COLO668 (cell line): ENCODE results near the gene CARNS1.
"Not testable (repeated sequence)": the region's sequence is repeated elsewhere in the genome, so short reads cannot be mapped to it uniquely, and the experiment has no call there.

Source experiments
- DNase-seq: peaks from one replicate; lab custom pipeline; 2025; ENCODE audit not compliant: unreplicated experiment; lab: John Stamatoyannopoulos, UW

The CARNS1 gene

DNA sequence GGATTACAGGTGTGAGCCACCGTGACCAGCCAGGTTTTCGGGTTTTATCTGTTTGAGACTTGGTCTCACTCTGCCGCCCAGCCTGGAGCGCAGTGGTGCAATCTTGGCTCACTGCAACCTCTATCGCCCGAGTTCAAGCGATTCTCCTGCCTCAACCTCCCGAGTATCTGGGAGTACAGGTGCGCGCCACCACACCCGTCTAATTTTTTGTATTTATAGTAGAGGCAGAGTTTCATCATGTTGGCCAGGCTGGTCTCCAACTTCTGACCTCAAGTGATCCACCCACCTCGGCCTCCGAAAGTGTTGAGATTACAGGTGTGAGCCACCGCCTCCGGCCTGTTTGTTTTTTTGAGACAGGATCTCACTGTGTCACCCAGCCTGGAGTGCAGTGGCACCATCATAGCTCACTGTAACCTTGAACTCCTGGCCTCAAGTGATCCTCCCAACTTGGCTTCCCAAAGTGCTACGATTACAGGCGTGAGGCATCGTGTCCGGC, 11.9 kb downstream of the CARNS1 start:
- not testable (repeated sequence) for DNase-seq

DNA sequence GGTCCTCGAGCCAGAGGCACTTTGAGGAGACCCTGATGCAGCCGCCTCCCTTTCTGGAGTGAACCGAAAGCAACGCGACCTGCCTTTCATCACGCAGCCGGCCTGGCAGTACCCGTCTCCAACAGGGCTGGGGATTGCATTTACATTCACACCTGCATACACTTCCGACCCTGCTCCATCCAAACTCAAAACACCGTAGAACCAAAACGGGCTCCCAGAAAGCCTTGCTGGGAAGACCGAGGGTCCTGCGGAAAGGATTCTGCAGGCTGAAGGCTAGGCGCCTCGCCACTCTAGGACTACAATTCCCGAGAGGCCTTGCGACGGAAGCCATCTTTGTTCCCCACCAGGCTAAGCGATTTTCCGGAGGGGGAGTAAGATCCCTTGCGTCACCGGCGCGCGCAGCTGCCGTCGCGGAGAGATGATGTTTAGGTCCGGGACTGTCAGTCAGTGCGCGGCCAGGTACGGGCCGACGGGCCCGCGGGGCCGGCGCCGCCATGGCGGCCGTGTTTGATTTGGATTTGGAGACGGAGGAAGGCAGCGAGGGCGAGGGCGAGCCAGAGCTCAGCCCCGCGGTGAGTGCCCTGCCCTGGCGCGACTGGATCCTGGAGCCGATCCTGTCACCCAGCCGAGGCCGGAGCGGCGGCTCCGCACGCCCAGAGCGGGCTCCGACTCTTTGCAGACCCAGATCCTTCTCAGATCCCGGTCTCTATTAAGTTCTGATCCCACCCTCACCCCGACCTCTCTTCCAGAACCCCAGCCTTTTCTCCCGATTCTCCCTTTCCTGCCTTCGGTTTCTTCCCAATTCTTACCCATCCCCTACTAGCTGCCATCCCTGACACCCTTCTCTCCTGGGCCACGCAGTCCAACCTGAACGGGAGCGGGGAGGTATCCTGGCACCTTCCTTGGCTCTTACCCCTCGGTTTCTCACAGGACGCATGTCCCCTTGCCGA, 12.8 kb downstream of the CARNS1 start, which contains the start of gene RPS6KB2:
Gene RPS6KB2 (plus strand): TSS at position 443 of the 950 bp plus-strand sequence. CDS start 52 bp downstream, at position 495.
- peak; percentile 97 for DNase-seq

DNA sequence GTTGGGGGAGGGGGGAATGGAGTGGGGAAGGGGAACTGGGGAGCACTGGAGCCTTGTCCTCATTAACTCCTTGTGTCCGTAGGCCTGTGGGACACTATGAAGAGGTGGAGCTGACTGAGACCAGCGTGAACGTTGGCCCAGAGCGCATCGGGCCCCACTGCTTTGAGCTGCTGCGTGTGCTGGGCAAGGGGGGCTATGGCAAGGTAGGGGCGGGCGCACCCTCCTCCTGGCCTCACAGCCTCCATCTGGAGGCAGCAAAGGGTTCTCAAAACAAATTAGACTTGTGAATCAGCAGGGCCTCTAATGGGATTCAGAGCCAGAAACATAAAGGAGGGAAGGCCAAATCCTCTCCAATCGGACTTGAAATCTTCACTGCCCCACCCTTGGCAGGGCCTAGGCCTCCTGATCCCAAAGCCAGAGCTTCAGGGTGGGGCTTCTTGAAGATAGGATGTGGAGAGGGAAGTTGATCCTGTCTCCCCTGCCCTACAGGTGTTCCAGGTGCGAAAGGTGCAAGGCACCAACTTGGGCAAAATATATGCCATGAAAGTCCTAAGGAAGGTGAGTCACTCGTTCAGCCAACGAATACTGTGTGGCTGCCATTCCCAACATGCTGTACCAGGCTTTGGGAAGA, 13.7 kb downstream of the CARNS1 start:
- DNase-seq = no peak

DNA sequence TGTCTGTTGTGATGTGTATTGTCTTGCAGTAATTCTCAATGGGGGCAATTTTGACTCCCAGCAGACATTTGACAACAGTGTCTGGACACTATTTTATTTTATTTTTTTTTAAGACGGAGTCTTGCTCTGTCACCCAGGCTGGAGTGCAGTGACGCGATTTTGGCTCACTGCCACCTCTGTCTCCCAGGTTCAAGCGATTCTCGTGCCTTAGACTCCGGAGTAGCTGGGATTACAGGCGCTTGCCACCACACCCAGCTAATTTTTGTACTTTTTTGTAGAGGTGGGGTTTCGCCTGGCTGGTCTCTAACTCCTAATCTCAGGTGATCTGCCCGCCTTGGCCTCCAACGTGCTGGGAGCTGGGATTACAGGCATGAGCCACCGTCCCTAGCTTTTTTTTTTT, 14.2 kb downstream of the CARNS1 start:
- no peak for DNase-seq

DNA sequence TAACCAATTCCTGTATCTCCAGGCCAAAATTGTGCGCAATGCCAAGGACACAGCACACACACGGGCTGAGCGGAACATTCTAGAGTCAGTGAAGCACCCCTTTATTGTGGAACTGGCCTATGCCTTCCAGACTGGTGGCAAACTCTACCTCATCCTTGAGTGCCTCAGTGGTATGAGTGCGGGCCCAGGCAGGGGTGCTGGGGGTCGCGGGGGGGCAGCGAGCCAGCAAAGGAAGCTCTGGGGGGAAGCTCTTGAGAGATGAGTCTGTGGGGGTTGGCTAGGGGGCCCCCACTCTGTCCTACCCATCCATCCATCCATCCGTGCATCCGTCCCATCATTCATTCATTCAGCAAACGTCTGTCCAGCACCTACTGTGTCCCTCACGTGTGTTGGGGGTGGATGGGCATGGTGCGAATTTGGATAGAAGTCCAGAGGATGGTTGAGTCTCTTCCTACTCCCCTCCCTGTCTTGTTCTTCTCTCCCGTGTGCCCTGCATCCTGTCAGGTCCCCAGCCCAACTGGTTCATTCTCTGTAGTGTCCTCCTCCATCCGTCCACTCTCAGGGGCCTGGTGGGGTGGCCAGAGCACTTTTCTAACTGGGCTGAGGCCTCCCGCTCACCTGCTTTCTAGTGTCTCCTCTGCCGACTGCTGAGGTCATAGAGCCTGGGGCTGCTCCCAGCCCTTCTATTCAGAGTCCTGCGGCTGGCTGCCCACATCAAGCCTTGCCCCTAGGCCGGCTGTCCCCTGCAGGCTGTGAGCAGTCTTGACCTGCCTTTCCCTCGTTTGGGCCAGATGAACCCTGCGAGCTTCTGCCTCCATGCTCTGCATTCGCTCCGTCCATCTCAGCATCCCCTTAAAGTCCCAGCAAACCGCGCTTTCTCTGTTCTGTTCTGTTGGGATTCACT, 16.1 kb downstream of the CARNS1 start:
- DNase-seq = no peak

DNA sequence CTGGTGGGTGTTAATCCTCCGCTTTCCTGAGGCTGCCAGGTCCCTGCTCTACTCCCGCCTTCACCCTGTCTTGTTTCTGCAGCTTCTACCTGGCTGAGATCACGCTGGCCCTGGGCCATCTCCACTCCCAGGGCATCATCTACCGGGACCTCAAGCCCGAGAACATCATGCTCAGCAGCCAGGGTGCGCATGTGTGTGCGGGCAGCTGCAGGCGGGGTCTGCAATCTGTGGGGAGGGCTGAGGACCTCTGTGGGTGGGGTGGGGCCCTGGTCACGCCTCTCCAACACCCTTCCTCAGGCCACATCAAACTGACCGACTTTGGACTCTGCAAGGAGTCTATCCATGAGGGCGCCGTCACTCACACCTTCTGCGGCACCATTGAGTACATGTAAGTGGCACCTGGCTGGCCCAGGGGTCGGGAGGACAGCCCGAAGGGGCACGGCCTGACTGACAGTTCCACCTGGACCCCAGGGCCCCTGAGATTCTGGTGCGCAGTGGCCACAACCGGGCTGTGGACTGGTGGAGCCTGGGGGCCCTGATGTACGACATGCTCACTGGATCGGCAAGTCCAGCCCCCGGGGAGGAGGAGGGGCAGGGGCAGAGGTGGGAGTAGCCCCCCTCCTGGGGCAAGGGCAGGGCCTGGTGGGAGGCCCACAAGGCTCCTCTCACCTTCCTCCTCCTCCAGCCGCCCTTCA, 17.3 kb downstream of the CARNS1 start:
- no peak for DNase-seq

DNA sequence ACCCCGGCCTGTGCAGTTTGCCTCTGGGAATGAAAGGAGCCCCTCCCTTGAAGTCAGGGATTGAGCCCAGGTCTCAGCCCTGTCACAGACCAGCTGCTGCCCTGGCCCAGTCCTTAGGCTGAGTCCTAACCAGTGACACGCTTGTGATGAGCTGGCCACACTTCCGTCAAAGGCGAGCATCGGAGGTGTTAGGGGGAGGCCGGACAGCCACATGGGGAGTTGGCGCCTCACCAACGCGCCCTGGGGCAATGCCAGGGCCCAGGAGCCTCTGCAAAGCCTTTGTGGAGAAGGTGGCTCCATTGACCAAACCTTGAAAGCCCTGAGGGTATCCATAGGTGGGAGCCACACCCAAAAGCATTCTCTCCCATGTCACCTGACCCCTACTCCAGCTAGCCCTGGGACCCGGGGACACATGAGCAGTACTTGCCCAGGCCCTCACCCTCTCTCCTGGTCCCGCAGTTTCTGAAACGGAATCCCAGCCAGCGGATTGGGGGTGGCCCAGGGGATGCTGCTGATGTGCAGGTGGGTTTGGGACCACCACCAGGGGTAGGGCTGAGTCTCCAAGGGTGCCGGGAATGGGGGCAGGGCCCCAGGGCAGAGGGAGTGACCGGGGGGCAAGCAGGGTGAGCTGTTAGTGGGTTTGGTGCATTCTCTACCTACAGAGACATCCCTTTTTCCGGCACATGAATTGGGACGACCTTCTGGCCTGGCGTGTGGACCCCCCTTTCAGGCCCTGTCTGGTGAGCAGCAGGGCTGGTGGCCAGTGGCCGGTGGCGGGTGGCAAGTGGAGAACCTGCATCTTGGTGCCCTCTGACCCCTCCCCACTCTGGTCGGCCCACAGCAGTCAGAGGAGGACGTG, 18.3 kb downstream of the CARNS1 start:
- peak; percentile 37 for DNase-seq

DNA sequence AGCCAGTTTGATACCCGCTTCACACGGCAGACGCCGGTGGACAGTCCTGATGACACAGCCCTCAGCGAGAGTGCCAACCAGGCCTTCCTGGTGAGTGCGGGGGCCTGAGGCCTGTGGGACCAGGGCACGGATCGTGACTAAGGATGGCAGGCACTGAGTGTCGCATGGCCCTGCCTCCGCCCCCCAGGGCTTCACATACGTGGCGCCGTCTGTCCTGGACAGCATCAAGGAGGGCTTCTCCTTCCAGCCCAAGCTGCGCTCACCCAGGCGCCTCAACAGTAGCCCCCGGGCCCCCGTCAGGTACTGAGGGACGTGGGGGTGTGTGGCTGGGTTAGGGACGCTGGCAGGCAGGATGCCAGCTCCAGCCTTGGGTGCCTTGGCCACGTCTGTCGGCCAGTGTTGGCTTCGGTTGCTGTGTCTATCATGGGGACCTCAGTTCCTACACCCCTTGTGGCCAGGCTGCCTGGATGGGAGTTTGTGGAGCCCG, 19.0 kb downstream of the CARNS1 start:
- no peak for DNase-seq

DNA sequence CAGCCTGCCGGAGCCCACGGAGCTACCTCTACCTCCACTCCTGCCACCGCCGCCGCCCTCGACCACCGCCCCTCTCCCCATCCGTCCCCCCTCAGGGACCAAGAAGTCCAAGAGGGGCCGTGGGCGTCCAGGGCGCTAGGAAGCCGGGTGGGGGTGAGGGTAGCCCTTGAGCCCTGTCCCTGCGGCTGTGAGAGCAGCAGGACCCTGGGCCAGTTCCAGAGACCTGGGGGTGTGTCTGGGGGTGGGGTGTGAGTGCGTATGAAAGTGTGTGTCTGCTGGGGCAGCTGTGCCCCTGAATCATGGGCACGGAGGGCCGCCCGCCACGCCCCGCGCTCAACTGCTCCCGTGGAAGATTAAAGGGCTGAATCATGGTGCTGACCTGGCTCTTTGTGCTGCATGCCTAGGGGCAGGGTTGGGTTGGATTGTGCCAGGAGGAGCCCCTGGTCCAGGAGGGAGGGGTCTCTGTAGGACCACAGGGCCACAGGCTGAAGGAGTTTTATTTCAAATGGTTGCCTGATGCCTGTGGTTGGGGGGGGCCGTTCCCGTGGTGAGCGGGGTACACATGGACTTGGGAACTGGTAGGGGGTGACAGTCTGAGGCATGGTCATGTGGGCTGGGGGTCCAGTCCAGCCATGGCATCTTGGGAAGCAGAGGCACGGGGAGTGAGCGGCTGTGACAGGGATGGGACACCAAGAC, 19.7 kb downstream of the CARNS1 start:
- DNase-seq = no peak

DNA sequence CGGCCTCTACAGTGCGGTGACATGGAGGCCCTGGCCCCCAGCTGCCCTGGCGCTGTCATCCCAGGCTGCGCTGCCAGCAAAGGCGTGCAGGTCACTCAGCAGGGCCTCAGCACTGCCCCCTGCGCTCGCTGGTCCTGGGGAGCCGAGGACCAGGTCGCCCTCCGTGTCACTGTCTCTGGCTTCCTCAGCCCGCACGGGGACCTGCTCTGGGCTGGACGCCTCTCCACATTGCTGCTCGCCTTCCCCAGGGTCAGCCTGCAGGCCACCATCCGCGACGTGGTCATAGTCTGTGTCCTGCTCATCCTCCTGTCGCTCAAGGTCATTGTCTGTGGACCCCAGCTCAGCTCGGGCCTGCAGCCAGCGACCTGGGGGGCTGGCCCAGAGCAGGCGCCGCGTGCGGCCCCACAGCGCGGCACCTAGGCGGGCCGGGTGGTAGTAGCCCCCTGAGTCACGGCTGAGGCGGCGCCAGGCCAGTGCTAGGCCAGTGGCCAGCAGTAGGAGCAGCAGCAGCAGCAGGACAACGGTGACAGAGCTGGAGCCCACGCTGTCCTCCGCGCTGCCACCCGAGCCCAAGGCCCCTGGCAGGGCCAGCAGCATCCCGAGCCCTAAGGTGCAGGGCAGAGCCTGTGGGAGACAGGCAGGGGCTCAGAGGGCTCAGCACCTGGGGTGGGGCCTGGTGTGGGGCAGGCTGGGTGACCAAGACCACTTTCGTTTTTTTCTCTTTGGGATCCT, 20.4 kb downstream of the CARNS1 start:
- no peak for DNase-seq

DNA sequence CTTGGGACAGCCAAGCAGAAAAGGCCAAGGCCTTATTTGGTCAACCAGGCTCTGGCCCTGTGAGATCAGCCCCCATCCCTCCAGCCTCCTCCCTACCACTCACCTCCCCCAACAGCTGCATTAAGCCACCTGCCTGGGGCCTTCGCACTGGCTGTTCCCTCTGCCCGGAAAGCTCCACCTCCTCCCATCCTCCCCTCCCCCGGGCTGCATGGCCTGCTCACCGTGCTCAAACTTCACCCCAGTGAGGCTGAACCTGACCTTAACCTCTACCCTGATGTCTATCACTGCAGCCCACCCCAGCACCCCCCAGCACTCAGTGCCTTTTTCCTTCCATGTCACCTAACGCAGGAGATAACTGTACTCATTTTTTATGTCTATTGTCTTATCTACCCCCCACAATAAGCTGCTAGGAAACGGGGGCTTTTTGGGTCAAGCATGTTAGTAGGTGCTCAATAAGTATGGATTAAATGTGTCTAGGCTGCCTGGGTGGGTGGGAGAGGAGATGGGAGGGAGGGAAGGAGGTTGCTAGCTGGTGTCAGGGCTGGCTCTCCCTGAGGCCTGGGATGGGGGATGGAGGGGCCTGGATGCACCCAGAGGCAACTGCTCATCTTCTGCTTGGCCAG, 21.1 kb downstream of the CARNS1 start:
- peak; percentile 37 for DNase-seq

DNA sequence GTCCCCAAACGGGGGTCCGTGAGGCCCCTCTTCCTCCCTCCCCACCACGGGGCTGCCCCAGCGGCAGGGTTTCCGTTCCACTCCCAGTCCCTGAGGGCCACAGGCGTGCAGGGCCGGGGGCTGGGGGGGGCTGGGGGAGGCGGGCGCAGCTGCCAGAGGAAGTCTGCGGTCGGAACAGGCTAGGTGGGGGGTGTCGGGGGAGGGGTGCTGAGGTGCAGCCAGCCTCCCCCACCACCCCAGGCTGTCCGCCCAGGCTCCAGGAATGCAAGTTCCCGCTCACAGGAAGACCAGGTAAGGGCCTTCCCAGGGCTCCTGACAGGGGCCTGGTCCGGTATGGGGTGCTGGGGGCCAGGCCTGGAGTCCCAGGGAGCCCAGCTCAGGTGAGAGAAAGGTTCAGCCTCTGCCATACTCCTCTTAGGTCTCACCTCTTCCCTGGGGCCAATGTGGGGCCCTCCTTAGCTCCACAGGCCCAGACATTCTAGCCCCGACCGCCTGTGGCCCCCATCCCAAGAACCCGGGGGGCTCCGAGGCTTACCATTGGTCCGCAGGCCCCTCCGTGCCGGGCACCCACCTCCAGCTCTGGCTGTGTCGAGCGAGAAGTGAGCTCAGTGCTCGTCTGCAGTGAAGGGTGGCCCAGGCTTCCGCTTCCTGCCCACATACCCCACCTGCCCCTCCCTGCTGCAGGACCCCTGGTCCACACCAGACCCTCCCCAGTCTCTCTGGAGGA, 21.8 kb downstream of the CARNS1 start, which contains the start of gene PTPRCAP:
Gene PTPRCAP (minus strand): TSS at position 601 of the 727 bp plus-strand sequence. CDS start 63 bp downstream, at position 538.
- DNase-seq = no peak

DNA sequence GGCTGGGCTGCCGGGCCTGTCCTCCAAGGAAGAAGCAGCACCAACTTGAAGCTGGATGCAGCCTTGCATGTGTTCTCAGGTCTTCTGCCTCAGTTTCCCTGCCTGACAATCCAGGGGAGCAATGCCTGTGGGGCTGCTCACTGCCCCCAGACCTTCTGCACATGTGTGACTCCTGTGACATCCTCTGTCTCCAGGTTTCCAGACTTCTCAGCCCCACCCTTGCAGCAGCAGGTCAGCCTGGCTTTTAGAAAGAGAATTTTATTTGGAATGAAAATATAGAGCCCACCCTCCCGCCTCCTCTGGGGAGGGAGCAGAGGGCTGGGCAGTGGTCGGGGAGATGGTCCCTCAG, 22.3 kb downstream of the CARNS1 start:
- DNase-seq = no peak

DNA sequence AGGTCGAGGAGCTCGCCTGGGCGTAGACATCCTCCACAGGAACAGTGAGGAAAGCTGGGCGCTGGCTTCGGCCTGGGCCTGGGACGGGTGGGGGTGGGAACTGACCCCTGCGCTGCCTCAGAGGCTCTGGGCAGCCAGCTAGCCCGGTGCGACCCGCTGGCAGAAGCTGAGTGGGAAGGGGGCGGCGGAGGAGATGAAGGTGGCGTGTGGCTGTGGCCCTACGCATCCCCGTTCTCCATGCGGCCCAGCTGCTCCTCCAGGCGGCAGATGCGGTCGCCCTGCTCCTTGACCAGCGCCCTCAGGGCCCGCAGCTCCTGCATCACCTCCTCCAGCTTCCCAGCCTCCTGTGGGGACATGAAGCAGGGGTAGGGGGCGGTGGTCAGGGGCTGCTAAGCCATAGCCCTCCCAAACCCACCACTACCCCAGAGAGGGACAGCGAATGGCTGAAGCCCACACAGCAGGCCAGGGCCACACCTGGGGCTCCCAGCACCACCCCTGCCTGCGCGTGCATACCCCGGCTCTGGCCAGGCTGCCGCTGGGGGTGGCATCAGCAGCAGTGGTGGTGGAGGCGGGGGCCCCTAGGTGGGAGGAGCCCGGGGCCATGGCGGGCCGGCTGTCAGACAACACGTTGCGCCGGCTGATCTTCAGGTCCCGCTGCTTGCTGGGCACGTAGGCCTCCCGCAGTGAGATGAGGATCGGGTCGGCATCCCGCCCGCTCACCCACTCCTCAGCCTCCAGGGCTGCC, 22.9 kb downstream of the CARNS1 start:
- no peak for DNase-seq

DNA sequence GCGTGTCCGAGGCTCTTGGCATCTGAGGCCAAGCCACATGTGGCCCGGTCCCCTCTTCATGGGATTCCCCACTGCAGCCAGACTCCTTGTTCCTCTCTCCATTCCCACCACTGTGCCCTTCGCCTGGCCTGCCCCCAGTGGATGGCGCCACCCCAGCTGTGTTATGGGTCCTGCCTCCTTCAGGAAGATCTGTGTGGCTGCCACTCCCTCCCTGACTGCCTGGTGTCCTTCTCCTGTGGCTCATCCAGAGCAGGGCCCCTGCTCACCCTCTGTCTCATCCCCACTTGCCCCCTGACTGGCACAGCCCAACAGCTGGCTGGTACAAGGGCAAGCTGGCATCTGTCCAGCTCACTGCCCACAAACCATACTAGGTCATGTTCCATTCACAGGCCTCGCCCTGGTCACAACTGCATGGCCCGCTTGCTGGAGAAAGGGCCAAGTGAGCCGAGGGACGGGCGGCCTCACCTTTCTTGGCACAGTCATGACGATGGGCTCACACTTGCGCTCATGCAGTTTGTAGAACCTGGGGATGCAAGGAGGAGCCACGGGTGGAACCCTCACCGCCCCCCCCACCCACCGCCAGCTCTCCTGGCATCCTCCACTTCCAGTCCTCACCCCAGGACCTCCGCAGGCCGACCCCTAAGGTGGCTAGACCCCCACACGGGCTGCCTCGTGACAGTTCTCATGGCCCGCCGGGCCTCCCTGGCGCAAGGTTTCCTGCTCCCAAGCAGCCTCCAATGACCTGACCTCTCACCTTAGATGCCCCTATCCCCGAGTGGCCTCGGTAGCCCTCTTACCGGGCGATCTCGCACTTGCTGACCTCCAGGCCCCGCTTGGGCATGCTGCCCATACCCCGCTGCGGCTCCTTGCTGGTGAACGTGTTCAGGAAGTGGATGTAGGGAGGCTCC, 24.1 kb downstream of the CARNS1 start:
- peak; percentile 44 for DNase-seq
